OCI-LY7 (cell line): ENCODE data around the gene ILDR2. TPM values are rescaled to one million over a fixed set of nuclear protein-coding genes. Genes with fewer than 3 reads are reported as not detected.

ENCODE experiments used
- BruUV-seq: library from RNA; stranded (reverse); fragments of 400-500 nt; replicated peaks from 2 replicates; lab custom pipeline; 2021; lab: Mats Ljungman, UMichigan
- CTCF ChIA-PET: fragments of 300-600 bp; sonication (Branson Sonifier 250); formaldehyde crosslinking; loops from one replicate; lab custom pipeline; 2022; ENCODE audit warnings: antibody characterized with exemption; ENCODE audit not compliant: unreplicated experiment; lab: Charles Lee
- POLR2A ChIA-PET: fragments of 300-600 bp; sonication (Branson Sonifier 250); formaldehyde crosslinking; loops from one replicate; lab custom pipeline; 2022; ENCODE audit warnings: antibody characterized with exemption; lab: Charles Lee
- DNase-seq: peaks from one replicate; pipeline ENCODE4 v3.0.0-alpha.2; 2015; ENCODE audit warnings: low spot score
- H2AFZ ChIP-seq: fragments of 200-600 bp; sonication (generic), shearing (Covaris generic); 2 replicates; pipeline ENCODE4 v1.6.1; 2014; ENCODE audit warnings: mild to moderate bottlenecking, antibody characterized with exemption, low read length, moderate library complexity
- H3K27ac ChIP-seq: fragments of 200-600 bp; sonication (generic); 2 replicates; pipeline ENCODE4 v1.5.1; 2014; ENCODE audit warnings: mixed run types, low read depth, mild to moderate bottlenecking, moderate library complexity, low read length, inconsistent platforms; ENCODE audit not compliant: poor library complexity, severe bottlenecking
- H3K36me3 ChIP-seq: fragments of 200-600 bp; sonication (generic); 2 replicates; pipeline ENCODE4 v1.6.1; 2014; ENCODE audit warnings: mild to moderate bottlenecking, antibody characterized with exemption, low read length, moderate library complexity, mixed read lengths; ENCODE audit not compliant: insufficient read depth
- H3K4me1 ChIP-seq: fragments of 200-600 bp; sonication (generic); 2 replicates; pipeline ENCODE4 v1.5.1; 2014; ENCODE audit warnings: mild to moderate bottlenecking, low read length; ENCODE audit not compliant: insufficient read depth, poor library complexity, severe bottlenecking
- H3K4me2 ChIP-seq: fragments of 200-600 bp; sonication (generic); 2 replicates; pipeline ENCODE4 v1.6.1; 2014; ENCODE audit warnings: mild to moderate bottlenecking, low read length
- H3K4me3 ChIP-seq: fragments of 200-600 bp; sonication (generic); 2 replicates; pipeline ENCODE4 v1.5.1; 2014; ENCODE audit warnings: mild to moderate bottlenecking, low read depth, low read length; ENCODE audit not compliant: poor library complexity, severe bottlenecking
- H3K79me2 ChIP-seq: fragments of 200-600 bp; sonication (generic); 2 replicates; pipeline ENCODE4 v1.6.1; 2016; ENCODE audit warnings: low read depth, mild to moderate bottlenecking, low read length, moderate library complexity, mixed read lengths; ENCODE audit not compliant: insufficient read depth
- H3K9me2 ChIP-seq: fragments of 200-600 bp; sonication (generic); 2 replicates; pipeline ENCODE4 v1.6.1; 2016; ENCODE audit warnings: mild to moderate bottlenecking, low read length, mixed read lengths; ENCODE audit not compliant: insufficient read depth
- H3K9me3 ChIP-seq: fragments of 200-600 bp; sonication (generic); 2 replicates; pipeline ENCODE4 v1.6.1; 2014; ENCODE audit warnings: mild to moderate bottlenecking, mixed run types, low read length, mixed read lengths
- H4K20me1 ChIP-seq: fragments of 200-600 bp; sonication (generic); 2 replicates; pipeline ENCODE4 v1.6.1; 2014; ENCODE audit warnings: mild to moderate bottlenecking, antibody characterized with exemption, low read length, moderate library complexity, mixed read lengths; ENCODE audit not compliant: insufficient read depth
- EZH2phosphoT487 ChIP-seq: fragments of 200-600 bp; sonication (generic); IDR thresholded peaks from 2 replicates; pipeline ENCODE4 v1.6.1; 2018; ENCODE audit warnings: low read depth, borderline replicate concordance, mild to moderate bottlenecking, mixed run types, antibody characterized with exemption, low read length, moderate library complexity, mixed read lengths
- intact Hi-C: fragments of 100-400 bp; cut with micrococcal nuclease; formaldehyde crosslinking; loops from one replicate; pipeline ENCODE4 v1.10.0; 2022; ENCODE audit not compliant: unreplicated experiment
- total RNA-seq, 2 experiments: library from RNA; depleted of rRNA in 1 of 2; stranded (reverse); fragments of >200 nt in 1 of 2; shearing (Covaris generic) in 1 of 2; gene quantifications; 2 replicates each; pipeline ENCODE4 v1.2.3, GENCODE V29; 2014 to 2022
- TF ChIP-seq, protein P1 (sequence below): fragments of 200-600 bp; sonication (generic); conservative IDR thresholded peaks from 2 replicates; pipeline ENCODE4 v1.5.1; 2014; ENCODE audit warnings: mild to moderate bottlenecking, antibody characterized with exemption, low read length, moderate library complexity, mixed read lengths

ILDR2 gene
- total RNA-seq, 2 experiments from 2014 or later: 3.2 to 5.3 TPM

DNA sequence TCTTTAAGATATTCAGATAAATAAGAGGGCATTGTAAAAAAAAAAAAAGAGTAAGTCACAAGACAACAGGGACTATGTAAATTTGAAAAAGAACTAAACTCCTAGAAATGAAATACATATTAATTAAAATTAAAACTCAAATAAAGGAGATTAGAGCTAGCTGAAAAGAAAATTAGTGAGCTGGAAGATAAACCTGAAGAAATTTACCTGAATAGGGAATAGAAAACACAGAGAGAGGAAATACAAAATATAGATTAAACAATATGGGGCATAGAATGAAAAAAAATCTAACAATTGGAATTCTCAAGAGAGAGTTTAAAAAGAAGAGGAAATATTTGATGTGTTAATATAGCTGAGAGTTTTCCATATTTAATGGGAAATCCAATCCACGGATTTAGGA, 63.7 kb downstream of the ILDR2 start:
- Histone ChIP-seq H2AFZ (no peak overlapping the region), H3K9me3 (peaks cover 18% of the 10 kb centered on the region), H3K9me2 (no peaks in the 10 kb centered on the region), H4K20me1 (no peaks in the 10 kb centered on the region), H3K4me3 (no peak overlapping the region), H3K27ac (no peak overlapping the region), H3K4me1 (peaks cover 6% of the 10 kb centered on the region), H3K4me2 (no peak overlapping the region), H3K36me3 (no peaks in the 10 kb centered on the region), H3K79me2 (no peaks in the 10 kb centered on the region)
- ChIA-PET CTCF (interaction anchor here (0.5 to 6.1 kb wide), 2 partner anchors 148 to 249 kb away, joined by 3 to 105 read pairs; no protein-coding TSS in a partner anchor), POLR2A (interaction anchor here (0.6 to 0.7 kb wide), 4 partner anchors 16 to 1384 kb away, joined by 3 to 4 read pairs (median 4); no protein-coding TSS in a partner anchor)
- TF ChIP-seq EZH2phosphoT487: no peak
- TF ChIP-seq, protein P1, sequence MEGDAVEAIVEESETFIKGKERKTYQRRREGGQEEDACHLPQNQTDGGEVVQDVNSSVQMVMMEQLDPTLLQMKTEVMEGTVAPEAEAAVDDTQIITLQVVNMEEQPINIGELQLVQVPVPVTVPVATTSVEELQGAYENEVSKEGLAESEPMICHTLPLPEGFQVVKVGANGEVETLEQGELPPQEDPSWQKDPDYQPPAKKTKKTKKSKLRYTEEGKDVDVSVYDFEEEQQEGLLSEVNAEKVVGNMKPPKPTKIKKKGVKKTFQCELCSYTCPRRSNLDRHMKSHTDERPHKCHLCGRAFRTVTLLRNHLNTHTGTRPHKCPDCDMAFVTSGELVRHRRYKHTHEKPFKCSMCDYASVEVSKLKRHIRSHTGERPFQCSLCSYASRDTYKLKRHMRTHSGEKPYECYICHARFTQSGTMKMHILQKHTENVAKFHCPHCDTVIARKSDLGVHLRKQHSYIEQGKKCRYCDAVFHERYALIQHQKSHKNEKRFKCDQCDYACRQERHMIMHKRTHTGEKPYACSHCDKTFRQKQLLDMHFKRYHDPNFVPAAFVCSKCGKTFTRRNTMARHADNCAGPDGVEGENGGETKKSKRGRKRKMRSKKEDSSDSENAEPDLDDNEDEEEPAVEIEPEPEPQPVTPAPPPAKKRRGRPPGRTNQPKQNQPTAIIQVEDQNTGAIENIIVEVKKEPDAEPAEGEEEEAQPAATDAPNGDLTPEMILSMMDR: no peak
- intact Hi-C loops: loop anchor here (10.0 kb wide), 1 partner anchor 623 kb away; no protein-coding TSS in a partner anchor
- BruUV-seq: no TSS peak
- no peak for DNase-seq

DNA sequence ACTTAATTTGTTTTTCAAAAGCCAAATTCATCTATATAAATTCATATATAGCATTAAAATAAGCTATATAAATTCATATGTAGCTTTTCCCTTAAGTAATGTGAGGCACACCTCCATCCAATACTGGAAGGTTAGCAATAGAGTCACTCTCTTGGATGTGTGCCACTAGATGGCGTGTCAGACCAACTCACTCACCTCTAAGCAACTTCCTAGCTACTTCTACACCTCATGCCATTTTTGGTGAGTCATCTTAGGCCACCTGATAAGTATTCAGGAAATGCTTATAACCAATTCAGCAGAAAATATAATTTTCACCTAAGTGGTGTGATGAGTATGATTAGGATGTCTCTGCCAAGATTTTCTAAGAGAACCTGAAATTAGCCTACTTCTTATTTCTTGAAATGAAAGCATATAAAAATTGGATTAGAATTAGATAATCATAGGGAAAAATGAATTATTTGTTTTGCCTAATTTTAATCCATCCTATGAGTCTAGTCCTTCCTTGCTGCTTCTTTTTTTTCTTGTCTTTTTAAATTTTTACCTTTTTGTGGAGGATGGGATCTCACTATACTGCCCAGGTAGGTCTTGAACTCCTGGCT, 64.8 kb downstream of the ILDR2 start:
- Histone ChIP-seq H3K4me3 (no peak overlapping the region), H3K4me1 (peaks cover 6% of the 10 kb centered on the region), H4K20me1 (no peaks in the 10 kb centered on the region), H3K79me2 (no peaks in the 10 kb centered on the region), H2AFZ (peak overlapping the region; percentile 6; the same call in 1 of the 2 replicates), H3K36me3 (no peaks in the 10 kb centered on the region), H3K9me3 (peaks cover 18% of the 10 kb centered on the region), H3K4me2 (no peak overlapping the region), H3K27ac (no peak overlapping the region), H3K9me2 (no peaks in the 10 kb centered on the region)
- BruUV-seq: no TSS peak
- peak; percentile 88 for DNase-seq
- intact Hi-C loops: loop anchor here (1.0 to 10.0 kb wide), 2 partner anchors 147 to 624 kb away; no protein-coding TSS in a partner anchor
- TF ChIP-seq EZH2phosphoT487: no peak
- TF ChIP-seq, protein P1: peak; percentile 97
- POLR2A ChIA-PET: interaction anchor here (0.5 to 2.3 kb wide), 5 partner anchors 12 to 445 kb away, joined by 3 to 18 read pairs (median 3); no protein-coding TSS in a partner anchor
- CTCF ChIA-PET: interaction anchor here (1.1 to 6.1 kb wide), 3 partner anchors 8 to 153 kb away, joined by 3 to 105 read pairs (median 6); no protein-coding TSS in a partner anchor
